Measurements from ENCODE around the gene NRIP3. TPM values are rescaled to one million over a fixed set of nuclear protein-coding genes. Genes with fewer than 3 reads are reported as not detected.

Gene NRIP3
- polyA plus RNA-seq, 4 donors: 0.69 to 1.2 (median 1.1) TPM

DNA sequence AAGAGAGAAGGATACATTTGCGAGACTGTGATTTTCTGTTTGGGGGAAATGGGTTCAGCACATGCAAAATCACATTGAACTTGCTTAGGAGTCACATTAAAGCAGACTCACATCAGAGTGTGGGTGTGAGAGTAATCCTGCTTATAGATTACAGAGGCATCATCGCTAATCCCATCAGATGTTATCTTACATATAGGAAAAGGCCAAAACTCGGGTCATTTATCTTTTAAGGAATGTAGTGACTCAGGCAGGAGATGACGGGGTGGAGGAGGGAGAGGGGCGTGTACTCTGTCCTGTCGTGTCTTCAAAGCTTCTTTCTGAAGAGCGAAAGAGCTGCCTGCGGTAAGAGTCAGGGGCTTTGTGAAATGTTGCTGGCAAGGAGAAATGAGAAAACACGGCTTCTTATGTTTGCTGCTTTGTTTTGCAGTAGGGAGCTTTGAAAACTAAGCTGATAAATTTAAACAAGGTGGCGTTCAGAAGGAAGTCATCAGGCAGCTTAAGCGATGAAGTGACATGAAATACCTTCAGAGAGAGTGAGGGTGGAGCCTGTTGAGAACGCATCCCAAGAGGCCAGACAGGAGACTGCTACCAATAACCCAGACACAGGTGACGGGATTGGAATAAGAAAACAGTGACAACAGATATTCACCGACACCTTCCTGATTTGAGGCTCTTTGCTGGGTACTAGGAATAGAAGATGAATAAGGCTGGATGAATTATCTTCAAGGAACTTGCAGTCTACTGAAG is 68.9 kb downstream of the NRIP3 start:
- DNase-seq (ENCODE audit: low read depth in 4 of 4, low spot score in 2 of 4): no peak

DNA sequence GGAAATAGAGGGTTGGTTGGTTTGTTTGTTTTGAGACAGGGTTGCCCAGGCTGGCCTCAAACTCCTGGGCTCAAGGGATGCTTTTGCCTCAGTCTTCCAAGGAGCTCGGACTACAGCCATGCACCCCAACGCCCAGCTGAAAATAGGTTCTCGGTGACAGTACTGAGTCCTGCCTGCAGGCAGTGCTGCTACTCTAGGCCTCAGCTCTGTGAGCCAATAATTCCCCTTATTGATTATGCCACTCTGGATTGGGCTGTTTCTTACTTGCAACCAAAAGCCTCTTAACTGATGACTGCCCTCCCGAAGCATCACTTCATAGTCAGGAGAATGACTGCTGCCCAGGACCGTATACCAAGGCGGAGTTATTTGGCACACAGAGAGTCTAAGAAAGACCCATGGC is 69.9 kb downstream of the NRIP3 start:
- no peak for DNase-seq (ENCODE audit: low read depth in 4 of 4, low spot score in 2 of 4)

DNA sequence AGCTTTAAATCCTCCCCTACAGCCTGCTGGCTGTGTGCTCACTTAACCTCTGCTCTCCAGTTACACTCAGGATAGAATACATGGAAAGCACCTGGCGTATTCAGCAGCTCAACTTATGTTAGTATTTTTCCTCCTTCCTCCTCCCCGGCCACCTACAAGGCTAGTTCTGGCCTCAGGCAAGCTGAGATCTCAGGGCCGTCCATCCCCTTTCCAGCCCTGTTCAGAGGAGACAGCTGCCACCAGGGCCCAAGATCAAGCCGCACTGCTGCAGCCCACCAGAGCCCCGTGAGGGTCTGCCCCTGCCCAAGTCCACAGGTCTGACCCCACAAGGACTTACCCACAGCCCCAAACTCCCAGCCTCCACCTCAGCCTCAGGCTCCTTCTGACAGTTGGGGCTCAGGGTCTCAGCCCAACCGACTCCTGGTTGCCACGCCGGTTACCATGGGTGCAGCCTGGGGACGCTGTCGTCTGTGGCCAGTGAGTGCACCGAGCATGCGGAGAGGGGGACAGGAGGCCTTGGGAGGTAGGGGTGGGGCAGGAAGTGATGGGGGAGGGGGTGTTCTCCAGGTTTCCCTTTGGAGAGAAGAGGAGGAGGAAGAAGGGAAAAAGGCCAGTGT is 71.1 kb downstream of the NRIP3 start, which contains the start of gene C11orf16:
TSS of gene C11orf16 (minus strand) at position 384 of the 617 bp plus-strand sequence. CDS start 639 bp downstream, outside the sequence.
- DNase-seq (ENCODE audit: low read depth in 4 of 4, low spot score in 2 of 4): no peak

Other genes starting within 250 kb of the NRIP3 start
- gene AKIP1, start 92.8 kb downstream of the NRIP3 start, polyA plus RNA-seq (ENCODE audit: insufficient read length in 4 of 4): 10 to 100 TPM; 18.8 to 24.2 (median 21.6) TPM
- gene C11orf16, start 71.1 kb downstream of the NRIP3 start, polyA plus RNA-seq (ENCODE audit: insufficient read length in 4 of 4): 1 to 10 TPM in 1 of 4 donors, under 1 TPM in 3; 0.61 to 1.8 (median 0.90) TPM
- gene ASCL3, start 61.0 kb downstream of the NRIP3 start, polyA plus RNA-seq (ENCODE audit: insufficient read length in 4 of 4): under 1 TPM in 2 of 4 donors, not detected in 2; 0.25 to 0.27 TPM
- gene TMEM9B, start 39.6 kb downstream of the NRIP3 start, polyA plus RNA-seq (ENCODE audit: insufficient read length in 4 of 4): 10 to 100 TPM; 54.5 to 69.6 (median 63.3) TPM
- gene SCUBE2, start 87.6 kb upstream of the NRIP3 start, polyA plus RNA-seq (ENCODE audit: insufficient read length in 4 of 4): 1 to 10 TPM; 4.5 to 7.9 (median 6.2) TPM

Measured in left renal cortex interstitium (tissue), 4 donors.